ENCODE data around the gene ZNF717. TPM values are rescaled to one million over a fixed set of nuclear protein-coding genes. Genes with fewer than 3 reads are reported as not detected.

Gene ZNF717
- total RNA-seq, 2 experiments from 2014 or later = 15.3 to 18.1 TPM

- Mint-ChIP-seq H3K27ac (no peak overlapping the region), H3K9me3 (peaks cover 10% of the 10 kb centered on the region), H3K27me3 (no peaks in the 10 kb centered on the region), H3K36me3 (no peaks in the 10 kb centered on the region), H3K4me3 (no peak overlapping the region), H3K4me1 (no peaks in the 10 kb centered on the region)
- POLR2A ChIA-PET = no interaction called here
- ATAC-seq (ENCODE audit: low read depth) = no peak
- no peak for DNase-seq
Observed at GRCh38 chr3:75692061-75692460, 93.3 kb downstream of the ZNF717 start.

GRCh38 chr3:75687323-75687722, 98.0 kb downstream of the ZNF717 start:
- H3K9me3 Mint-ChIP-seq = peaks cover 8% of the 10 kb centered on the region
- H3K36me3 Mint-ChIP-seq = no peaks in the 10 kb centered on the region
- ATAC-seq (ENCODE audit: low read depth) (no peak), DNase-seq (no peak)
- POLR2A ChIA-PET = no interaction called here
- no peak overlapping the region for H3K27ac Mint-ChIP-seq
- H3K4me1 Mint-ChIP-seq = no peaks in the 10 kb centered on the region
- H3K27me3 Mint-ChIP-seq = no peaks in the 10 kb centered on the region
- no peak overlapping the region for H3K4me3 Mint-ChIP-seq

Small RNA genes lying within 50 kb of the gene (microRNA-seq; reads per million reads assigned to microRNA genes)
- not detected for gene MIR4273

Other genes with a start within 250 kb of the ZNF717 start
- gene FRG2C, start 121.2 kb downstream of the ZNF717 start, total RNA-seq = not detected